Choroid plexus epithelial cell (primary cell): Measurements from ENCODE around the gene NOP9.

Source experiments
- DNase-seq: peaks from one replicate; pipeline ENCODE4 v3.0.0-alpha.2; 2010; ENCODE audit warnings: low read depth
- H3K4me3 ChIP-seq: 2 replicates; pipeline ENCODE4 v1.5.1; 2011; ENCODE audit warnings: low read depth, mild to moderate bottlenecking, control low read depth, low read length, moderate library complexity
- CTCF ChIP-seq: conservative IDR thresholded peaks from 2 replicates; pipeline ENCODE4 v1.5.1; 2011; ENCODE audit warnings: low read depth, mild to moderate bottlenecking, control low read depth, inconsistent platforms, low read length, moderate library complexity

The NOP9 gene

GRCh38 chr14:24314377-24315193 lies 14.9 kb downstream of the NOP9 start:
- no peak for TF ChIP-seq CTCF
- no peak overlapping the region for H3K4me3 ChIP-seq
- DNase-seq = no peak

GRCh38 chr14:24315243-24315806 lies 15.7 kb downstream of the NOP9 start:
- no peak overlapping the region for H3K4me3 ChIP-seq
- TF ChIP-seq CTCF = no peak
- DNase-seq = no peak

- no peak for DNase-seq
- no peak for TF ChIP-seq CTCF
- H3K4me3 ChIP-seq = no peak overlapping the region
Observed at GRCh38 chr14:24315807-24316596, 16.4 kb downstream of the NOP9 start.

GRCh38 chr14:24316597-24316950 lies 16.9 kb downstream of the NOP9 start:
- no peak overlapping the region for H3K4me3 ChIP-seq
- no peak for DNase-seq
- TF ChIP-seq CTCF = peak; percentile 9

- no peak for DNase-seq
- TF ChIP-seq CTCF = no peak
- no peak overlapping the region for H3K4me3 ChIP-seq
Observed at GRCh38 chr14:24317141-24317928, 17.7 kb downstream of the NOP9 start.

- H3K4me3 ChIP-seq = no peak overlapping the region
- no peak for TF ChIP-seq CTCF
- peak; percentile 40 for DNase-seq
Observed at GRCh38 chr14:24321212-24321975, 21.7 kb downstream of the NOP9 start.
